GM12872 (cell line): ENCODE measurements around the gene C17orf107.

Experiments
- TF ChIP-seq, protein P1 (sequence below): IDR thresholded peaks from 3 replicates; pipeline ENCODE4 v1.5.1; 2011; ENCODE audit warnings: low read depth, mild to moderate bottlenecking, low read length, moderate library complexity; ENCODE audit not compliant: insufficient read depth

Gene C17orf107

DNA sequence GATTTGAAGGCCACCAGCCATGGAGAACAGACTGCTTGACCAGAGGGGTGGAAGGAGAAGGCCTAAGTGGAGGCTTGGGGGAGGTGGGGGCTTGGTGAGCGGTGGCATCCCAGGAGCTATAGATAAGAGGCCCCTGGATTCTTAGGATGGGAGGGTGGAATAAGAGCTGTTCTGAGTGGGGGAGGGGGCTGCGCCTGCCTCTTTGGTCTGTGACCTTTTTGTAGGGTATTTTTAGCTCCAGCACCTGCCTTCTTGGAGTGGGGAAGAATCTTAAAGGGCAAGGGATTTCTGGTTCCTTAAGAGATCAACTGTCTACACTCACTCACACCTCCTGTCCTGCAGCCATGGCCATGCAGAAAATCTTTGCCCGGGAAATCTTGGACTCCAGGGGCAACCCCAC lies 52.1 kb downstream of the C17orf107 start:
- TF ChIP-seq, protein P1, sequence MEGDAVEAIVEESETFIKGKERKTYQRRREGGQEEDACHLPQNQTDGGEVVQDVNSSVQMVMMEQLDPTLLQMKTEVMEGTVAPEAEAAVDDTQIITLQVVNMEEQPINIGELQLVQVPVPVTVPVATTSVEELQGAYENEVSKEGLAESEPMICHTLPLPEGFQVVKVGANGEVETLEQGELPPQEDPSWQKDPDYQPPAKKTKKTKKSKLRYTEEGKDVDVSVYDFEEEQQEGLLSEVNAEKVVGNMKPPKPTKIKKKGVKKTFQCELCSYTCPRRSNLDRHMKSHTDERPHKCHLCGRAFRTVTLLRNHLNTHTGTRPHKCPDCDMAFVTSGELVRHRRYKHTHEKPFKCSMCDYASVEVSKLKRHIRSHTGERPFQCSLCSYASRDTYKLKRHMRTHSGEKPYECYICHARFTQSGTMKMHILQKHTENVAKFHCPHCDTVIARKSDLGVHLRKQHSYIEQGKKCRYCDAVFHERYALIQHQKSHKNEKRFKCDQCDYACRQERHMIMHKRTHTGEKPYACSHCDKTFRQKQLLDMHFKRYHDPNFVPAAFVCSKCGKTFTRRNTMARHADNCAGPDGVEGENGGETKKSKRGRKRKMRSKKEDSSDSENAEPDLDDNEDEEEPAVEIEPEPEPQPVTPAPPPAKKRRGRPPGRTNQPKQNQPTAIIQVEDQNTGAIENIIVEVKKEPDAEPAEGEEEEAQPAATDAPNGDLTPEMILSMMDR: no peak
